Cortex of kidney (tissue), 1 donor: Measurements from ENCODE around the gene RNASEH2A.
"Not testable (repeated sequence)": the region's sequence is repeated elsewhere in the genome, so short reads cannot be mapped to it uniquely, and the experiment has no call there.

Experiments
- DNase-seq: peaks from one replicate; lab custom pipeline; 2025; lab: John Stamatoyannopoulos, UW

Gene RNASEH2A

GRCh38 chr19:12833418-12833737, 27.0 kb downstream of the RNASEH2A start:
- no peak for DNase-seq

GRCh38 chr19:12833738-12834565, 27.6 kb downstream of the RNASEH2A start:
- DNase-seq = no peak

- DNase-seq = no peak
Measured at GRCh38 chr19:12834566-12834943, 28.2 kb downstream of the RNASEH2A start, which contains the start of gene RTBDN. RTBDN (minus strand) TSS chr19:12834579; CDS start chr19:12829979, 4,600 bp downstream.

GRCh38 chr19:12834976-12835757, 28.8 kb downstream of the RNASEH2A start:
- no peak for DNase-seq

GRCh38 chr19:12836529-12836863, 30.1 kb downstream of the RNASEH2A start:
- no peak for DNase-seq

GRCh38 chr19:12837225-12837624, 30.8 kb downstream of the RNASEH2A start:
- DNase-seq = no peak

- DNase-seq = no peak
Measured at GRCh38 chr19:12838182-12838885, 31.9 kb downstream of the RNASEH2A start, which contains the start of gene MAST1. MAST1 (plus strand) TSS chr19:12838515; CDS start chr19:12838573, 58 bp downstream.

- no peak for DNase-seq
Measured at GRCh38 chr19:12838886-12839756, 32.7 kb downstream of the RNASEH2A start.

- no peak for DNase-seq
Measured at GRCh38 chr19:12840091-12841079, 34.0 kb downstream of the RNASEH2A start.

GRCh38 chr19:12841094-12841493, 34.7 kb downstream of the RNASEH2A start:
- DNase-seq = no peak

GRCh38 chr19:12842511-12842910, 36.1 kb downstream of the RNASEH2A start:
- no peak for DNase-seq

- DNase-seq = no peak
Measured at GRCh38 chr19:12843328-12843727, 36.9 kb downstream of the RNASEH2A start.

GRCh38 chr19:12843999-12844732, 37.8 kb downstream of the RNASEH2A start:
- DNase-seq = no peak

- DNase-seq = not testable (repeated sequence)
Measured at GRCh38 chr19:12846613-12847012, 40.2 kb downstream of the RNASEH2A start.

GRCh38 chr19:12847159-12848139, 41.1 kb downstream of the RNASEH2A start:
- no peak for DNase-seq

- DNase-seq = no peak
Measured at GRCh38 chr19:12856653-12857052, 50.3 kb downstream of the RNASEH2A start.

GRCh38 chr19:12858041-12858928, 51.9 kb downstream of the RNASEH2A start:
- no peak for DNase-seq
